ENCODE measurements around the gene DDX1. TPM values are rescaled to one million over a fixed set of nuclear protein-coding genes. Genes with fewer than 3 reads are reported as not detected.

DDX1 gene
- polyA plus RNA-seq, 6 donors from 2014 or later = 31.7 to 49.1 (median 40.6) TPM

DNA sequence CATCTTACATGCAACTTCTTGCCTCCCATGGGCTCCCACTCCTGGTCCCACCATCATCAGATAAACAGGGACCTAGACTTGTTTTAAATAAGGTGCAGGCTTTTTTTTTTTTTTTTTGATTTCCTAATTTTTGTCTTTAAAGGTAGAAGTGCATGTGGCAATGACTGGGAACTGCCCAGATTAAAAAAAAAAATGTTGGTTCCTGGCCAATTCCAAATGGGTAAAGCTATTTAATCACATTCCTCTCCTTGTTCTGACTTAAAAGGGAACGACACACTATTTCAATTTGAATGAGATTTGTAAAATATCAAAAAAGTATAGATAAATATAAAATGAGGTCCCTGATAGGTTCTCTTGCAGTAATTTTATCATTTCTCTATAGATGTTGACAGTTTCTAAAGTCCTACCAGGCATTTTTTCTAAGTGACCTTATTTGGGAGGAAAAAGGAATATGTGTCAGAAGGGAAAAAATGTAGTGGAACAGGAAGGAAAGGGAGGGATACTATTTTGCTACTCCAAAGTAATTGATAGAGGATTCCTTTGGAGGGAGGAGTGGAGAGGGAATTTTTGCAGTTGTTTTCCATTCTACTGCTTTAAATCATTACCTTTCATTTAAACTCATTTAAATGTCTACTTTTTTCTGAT lies 43.3 kb downstream of the DDX1 start:
- Mint-ChIP-seq H3K4me1 (peaks cover 0 to 5% (median 3%) of the 10 kb centered on the region in 3 donors), H3K36me3 (peaks cover 14 to 17% of the 10 kb centered on the region in 2 donors), H3K9me3 (no peaks in the 10 kb centered on the region), H3K4me3 (no peak overlapping the region), H3K27ac (peak overlapping the region in 2 of 6 donors; percentile 1 to 69), H3K27me3 (no peaks in the 10 kb centered on the region)
- ATAC-seq (ENCODE audit: low read depth in 2 of 2) = no peak
- DNase-seq = no peak

DNA sequence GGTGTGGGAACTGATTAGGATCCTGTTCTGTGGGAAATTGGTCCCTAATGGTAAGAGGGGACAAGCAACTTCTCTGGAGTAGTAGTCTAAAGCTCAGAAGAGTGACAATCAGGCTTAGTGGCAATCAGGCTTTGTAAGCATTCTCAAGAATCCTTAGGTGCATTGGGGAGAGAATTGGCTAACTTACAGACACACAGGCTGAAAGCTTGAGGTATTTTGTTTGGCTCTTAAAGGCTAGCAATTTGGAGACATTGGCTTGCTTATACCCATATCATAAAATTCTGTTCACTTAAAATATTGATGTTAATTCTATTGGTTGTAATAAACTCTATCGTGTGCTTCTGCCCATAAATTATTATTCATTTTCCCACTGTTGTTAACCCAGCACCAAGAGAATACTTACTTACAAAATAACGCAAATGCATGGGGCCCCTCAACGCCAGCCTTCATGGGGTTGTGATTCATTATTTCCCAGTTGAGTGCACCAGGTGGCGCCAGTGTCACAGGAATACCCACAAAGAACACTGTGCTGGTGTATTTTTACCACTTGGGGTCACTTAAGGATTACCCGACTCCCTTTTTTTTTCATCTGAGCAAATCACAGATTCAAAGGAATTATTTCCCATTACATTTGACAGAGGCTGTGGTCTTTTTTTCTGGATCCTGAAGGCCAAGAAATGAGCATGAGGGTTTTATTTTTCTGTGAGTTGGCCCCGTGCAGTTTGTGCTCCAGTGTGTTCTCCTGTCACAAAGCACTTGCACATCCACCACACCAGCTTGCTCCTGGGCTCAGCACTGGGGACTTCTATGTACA lies 45.5 kb downstream of the DDX1 start:
- Mint-ChIP-seq H3K4me1 (peaks cover 0 to 5% (median 3%) of the 10 kb centered on the region in 3 donors), H3K27me3 (no peaks in the 10 kb centered on the region), H3K4me3 (no peak overlapping the region), H3K36me3 (peaks cover 19 to 24% of the 10 kb centered on the region in 2 donors), H3K9me3 (peaks cover 0 to 12% (median 0%) of the 10 kb centered on the region in 7 donors), H3K27ac (peak overlapping the region in 3 of 6 donors; percentile 13 to 48 (median 43))
- ATAC-seq (ENCODE audit: low read depth in 2 of 2) (peak; percentile 68 to 72), DNase-seq (peak; percentile 35)

DNA sequence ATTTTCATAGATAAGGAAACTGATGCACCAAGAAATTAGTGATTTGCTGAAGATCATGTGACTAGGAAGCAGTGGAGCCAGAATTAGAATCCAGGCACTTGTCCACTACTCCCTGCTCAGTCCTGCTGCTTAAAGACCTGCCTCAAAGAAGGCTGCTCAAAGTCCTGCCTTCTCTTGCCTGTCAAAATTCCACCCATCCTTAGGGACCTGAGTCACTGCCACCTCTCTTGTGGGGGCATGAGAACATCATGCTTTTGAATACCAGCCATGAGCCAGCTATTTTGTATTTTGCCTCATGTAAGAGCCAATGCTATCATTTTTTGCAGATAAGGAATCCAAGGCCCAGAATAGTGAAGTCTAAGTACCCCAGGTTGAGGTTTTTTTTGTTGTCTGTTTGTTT lies 47.1 kb downstream of the DDX1 start:
- DNase-seq = no peak
- peaks cover 18 to 20% of the 10 kb centered on the region in 2 donors for H3K36me3 Mint-ChIP-seq
- peaks cover 0 to 12% (median 0%) of the 10 kb centered on the region in 7 donors for H3K9me3 Mint-ChIP-seq
- no peak overlapping the region for H3K4me3 Mint-ChIP-seq
- H3K27me3 Mint-ChIP-seq = no peaks in the 10 kb centered on the region
- peak overlapping the region in 2 of 6 donors; percentile 30 to 38 for H3K27ac Mint-ChIP-seq
- H3K4me1 Mint-ChIP-seq = peaks cover 0 to 5% (median 3%) of the 10 kb centered on the region in 3 donors
- no peak for ATAC-seq (ENCODE audit: low read depth in 2 of 2)

DNA sequence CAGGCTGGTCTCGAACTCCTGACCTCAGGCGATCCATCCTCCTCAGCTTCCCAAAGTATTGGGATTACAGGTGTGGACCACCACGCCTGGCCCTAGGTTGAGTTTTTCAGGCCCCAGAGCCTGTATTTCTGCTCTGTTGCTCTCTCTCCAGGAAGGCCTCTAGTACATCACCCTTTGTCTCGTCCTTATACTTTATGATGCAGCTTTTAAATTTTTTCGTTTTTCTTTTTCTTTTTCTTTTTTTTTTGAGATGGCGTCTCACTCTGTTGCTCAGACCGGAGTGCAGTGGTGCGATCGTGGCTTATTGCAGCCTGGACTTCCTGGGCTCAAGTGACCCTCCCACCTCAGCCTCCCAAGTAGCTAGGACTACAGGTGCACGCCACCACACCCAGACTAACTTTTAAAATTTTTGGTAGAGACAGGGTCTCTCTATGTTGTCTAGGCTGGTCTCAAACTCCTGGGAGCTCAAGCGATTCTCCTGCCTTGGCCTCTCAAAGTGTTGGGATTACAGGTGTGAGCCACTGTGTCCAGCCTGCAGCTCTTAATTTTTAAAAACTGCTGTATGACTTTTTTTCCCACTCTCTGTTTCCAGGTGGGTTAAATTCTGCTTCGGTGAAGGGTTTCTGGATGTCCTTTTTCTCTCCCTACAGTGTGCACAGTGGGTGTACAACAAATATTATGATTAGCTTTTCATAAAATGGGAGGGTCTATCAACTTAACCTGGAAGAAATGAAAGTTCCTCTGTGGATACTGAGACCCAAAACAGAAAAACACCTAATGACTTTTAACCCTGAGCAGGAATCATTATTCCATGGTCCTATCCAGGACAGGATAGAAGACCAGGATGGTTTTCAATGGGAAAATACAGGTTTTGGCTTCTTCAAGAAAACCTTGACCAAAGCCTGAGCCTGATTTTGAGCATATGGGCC lies 47.9 kb downstream of the DDX1 start:
- DNase-seq (no peak), ATAC-seq (ENCODE audit: low read depth in 2 of 2) (no peak)
- peaks cover 18 to 20% of the 10 kb centered on the region in 2 donors for H3K36me3 Mint-ChIP-seq
- no peaks in the 10 kb centered on the region for H3K27me3 Mint-ChIP-seq
- H3K4me1 Mint-ChIP-seq = peaks cover 0 to 5% (median 3%) of the 10 kb centered on the region in 3 donors
- no peak overlapping the region for H3K27ac Mint-ChIP-seq
- no peak overlapping the region for H3K4me3 Mint-ChIP-seq
- H3K9me3 Mint-ChIP-seq = peaks cover 0 to 12% (median 0%) of the 10 kb centered on the region in 7 donors

DNA sequence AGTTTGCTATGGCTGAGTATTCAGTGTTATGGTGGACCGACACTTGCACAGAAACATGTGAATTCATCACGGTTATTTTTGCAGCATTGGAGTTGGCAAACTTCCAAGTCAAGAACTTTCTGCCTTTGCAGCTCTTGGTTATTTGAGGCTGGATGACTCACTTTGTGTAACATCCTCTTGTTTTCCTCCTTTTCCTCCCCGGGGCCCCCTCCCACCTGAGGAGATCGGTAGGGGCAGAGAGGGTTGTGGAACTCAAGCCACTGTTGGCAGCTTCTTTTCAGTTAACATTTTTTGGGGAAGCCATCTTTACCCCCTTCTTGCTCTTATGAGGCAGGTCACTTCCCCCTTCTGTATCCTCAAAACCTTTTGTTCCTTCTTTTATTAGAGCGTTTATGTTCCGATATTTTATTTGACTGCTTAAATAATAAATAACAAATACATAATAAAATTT lies 48.6 kb downstream of the DDX1 start:
- ATAC-seq (ENCODE audit: low read depth in 2 of 2) (no peak), DNase-seq (no peak)
- Mint-ChIP-seq H3K27me3 (no peaks in the 10 kb centered on the region), H3K9me3 (peaks cover 0 to 12% (median 0%) of the 10 kb centered on the region in 7 donors), H3K4me1 (peaks cover 0 to 5% (median 3%) of the 10 kb centered on the region in 3 donors), H3K27ac (peak overlapping the region in 1 of 6 donors; percentile 16), H3K36me3 (peaks cover 14 to 20% of the 10 kb centered on the region in 2 donors), H3K4me3 (no peak overlapping the region)

DNA sequence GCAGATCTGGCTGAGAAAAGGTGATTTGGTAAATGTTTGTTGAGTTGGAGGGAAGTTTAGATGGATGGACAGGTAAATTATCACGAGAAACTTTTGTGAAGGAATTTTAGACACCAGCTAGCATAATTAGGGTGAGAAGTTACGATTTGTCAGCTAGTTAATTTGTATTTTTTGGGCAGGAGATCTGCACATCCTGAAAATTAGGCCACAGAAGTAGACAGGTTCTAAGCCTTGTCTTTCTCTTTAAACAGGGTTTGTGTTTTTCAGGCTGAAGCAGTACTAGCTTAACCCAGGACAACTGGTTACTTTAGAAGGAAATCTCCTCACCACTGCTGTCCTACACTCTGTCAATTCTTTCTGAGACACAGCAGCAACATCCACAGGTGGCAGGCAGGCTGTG lies 49.1 kb downstream of the DDX1 start:
- Mint-ChIP-seq H3K4me3 (no peak overlapping the region), H3K4me1 (peaks cover 0 to 5% (median 3%) of the 10 kb centered on the region in 3 donors), H3K27me3 (no peaks in the 10 kb centered on the region), H3K9me3 (peaks cover 0 to 12% (median 0%) of the 10 kb centered on the region in 7 donors), H3K27ac (no peak overlapping the region), H3K36me3 (peaks cover 13 to 20% of the 10 kb centered on the region in 2 donors)
- no peak for DNase-seq
- ATAC-seq (ENCODE audit: low read depth in 2 of 2) = no peak

DNA sequence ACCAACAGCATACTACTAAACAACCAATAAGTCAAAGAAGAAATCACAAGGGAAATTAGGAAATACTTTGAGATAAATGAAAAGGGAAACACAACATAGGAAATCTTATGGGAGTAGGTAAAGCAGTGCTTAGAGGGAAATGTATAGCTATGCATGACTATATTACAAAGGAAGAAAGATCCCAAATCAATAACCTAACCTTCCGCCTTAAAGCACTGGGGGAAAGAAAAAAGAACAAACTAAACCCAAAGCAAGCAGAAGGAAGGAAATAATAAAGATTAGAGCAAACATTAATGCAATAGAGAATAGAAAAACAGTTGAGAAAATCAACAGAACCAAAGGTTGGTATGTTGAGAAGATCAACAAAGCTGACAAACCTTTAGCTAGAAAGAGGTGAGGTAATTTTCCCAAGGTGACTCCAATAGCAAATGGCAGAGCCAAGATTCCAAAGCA lies 49.9 kb downstream of the DDX1 start:
- DNase-seq (no peak), ATAC-seq (ENCODE audit: low read depth in 2 of 2) (no peak)
- no peaks in the 10 kb centered on the region for H3K27me3 Mint-ChIP-seq
- no peak overlapping the region for H3K27ac Mint-ChIP-seq
- H3K4me1 Mint-ChIP-seq = peaks cover 0 to 5% (median 3%) of the 10 kb centered on the region in 3 donors
- peaks cover 0 to 12% (median 0%) of the 10 kb centered on the region in 7 donors for H3K9me3 Mint-ChIP-seq
- peaks cover 13 to 20% of the 10 kb centered on the region in 2 donors for H3K36me3 Mint-ChIP-seq
- no peak overlapping the region for H3K4me3 Mint-ChIP-seq

DNA sequence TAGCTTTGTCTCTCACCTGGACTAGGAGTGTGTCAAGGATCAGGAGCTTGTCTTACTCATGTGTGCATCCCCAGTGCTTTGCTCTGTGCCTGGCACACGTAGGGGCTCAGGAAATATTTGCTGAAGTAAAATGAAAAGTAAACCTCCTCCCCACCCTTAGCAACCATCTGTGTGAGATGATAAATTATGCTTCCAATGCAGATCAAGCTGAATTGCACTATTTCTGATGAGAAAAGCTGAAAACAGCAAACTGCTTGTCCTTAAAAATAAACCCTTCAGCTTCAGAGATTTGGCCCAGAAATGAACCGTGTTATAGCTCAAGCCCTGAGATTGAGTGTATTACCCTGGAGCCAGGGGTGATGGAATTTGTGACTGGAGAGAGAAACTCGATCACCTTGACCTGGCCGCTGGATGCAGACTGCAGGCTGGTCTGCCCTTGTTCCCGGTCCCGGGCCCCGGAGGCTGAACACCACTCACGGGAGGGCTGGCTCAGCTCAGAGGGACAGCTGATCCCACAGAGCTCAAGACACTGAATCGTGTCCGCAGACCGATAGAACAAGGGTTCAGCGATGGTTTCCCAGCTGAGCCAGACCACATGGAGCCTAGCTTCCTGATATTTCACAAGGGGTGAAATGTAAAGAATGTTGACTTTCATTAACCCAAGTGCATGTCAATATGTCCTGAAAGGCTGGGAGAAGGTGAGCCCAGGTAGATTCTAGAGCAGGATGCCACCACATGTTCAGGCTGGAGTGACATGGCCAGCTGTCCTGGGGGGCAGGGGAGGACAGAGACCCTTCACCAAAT lies 50.5 kb downstream of the DDX1 start:
- no peak overlapping the region for H3K27ac Mint-ChIP-seq

DNA sequence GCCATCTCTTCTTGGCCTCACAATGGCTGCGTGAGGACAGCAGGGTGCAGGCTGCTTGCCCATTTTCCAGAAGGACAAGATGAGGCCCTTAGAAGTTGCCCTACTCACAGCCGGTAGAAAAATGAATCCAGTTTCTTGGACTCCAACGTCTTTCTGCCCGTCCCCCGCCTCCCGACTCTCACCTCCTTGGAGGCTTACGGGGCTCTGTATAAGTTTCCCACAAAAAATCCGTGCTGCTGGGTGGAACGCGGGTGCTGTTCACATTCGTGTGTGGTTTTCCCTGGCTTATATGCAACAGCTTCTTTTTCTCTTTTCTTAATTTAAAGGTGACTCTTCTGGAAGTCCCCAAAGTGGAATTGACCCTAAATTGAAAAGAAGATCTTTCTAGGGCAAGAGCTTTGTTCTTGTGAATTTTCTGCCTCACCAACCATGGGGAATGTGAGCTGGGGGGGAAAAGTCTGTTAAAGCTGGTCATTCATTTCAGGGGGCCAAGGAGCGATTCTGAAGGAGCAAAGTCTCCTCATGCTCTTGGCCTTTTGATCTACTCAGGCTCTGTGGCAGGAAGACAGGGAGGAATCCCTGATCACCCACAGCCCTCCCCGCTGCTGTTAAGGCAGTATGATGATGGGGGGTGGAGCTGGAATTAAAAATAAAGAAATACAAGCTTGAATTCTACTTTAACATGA lies 51.3 kb downstream of the DDX1 start:
- Mint-ChIP-seq H3K4me3 (no peak overlapping the region), H3K9me3 (peaks cover 0 to 12% (median 2%) of the 10 kb centered on the region in 7 donors), H3K27me3 (no peaks in the 10 kb centered on the region), H3K36me3 (peaks cover 13 to 20% of the 10 kb centered on the region in 2 donors), H3K4me1 (no peaks in the 10 kb centered on the region), H3K27ac (no peak overlapping the region)
- ATAC-seq (ENCODE audit: low read depth in 2 of 2) (no peak), DNase-seq (no peak)

More for the DNA sequence above, 50.5 kb downstream of the DDX1 start:
- Mint-ChIP-seq H3K4me1 (peaks cover 0 to 3% (median 2%) of the 10 kb centered on the region in 3 donors), H3K27me3 (no peaks in the 10 kb centered on the region), H3K36me3 (peaks cover 13 to 20% of the 10 kb centered on the region in 2 donors), H3K4me3 (no peak overlapping the region), H3K9me3 (peaks cover 0 to 12% (median 0%) of the 10 kb centered on the region in 7 donors)
- DNase-seq (no peak), ATAC-seq (ENCODE audit: low read depth in 2 of 2) (no peak)

DNA sequence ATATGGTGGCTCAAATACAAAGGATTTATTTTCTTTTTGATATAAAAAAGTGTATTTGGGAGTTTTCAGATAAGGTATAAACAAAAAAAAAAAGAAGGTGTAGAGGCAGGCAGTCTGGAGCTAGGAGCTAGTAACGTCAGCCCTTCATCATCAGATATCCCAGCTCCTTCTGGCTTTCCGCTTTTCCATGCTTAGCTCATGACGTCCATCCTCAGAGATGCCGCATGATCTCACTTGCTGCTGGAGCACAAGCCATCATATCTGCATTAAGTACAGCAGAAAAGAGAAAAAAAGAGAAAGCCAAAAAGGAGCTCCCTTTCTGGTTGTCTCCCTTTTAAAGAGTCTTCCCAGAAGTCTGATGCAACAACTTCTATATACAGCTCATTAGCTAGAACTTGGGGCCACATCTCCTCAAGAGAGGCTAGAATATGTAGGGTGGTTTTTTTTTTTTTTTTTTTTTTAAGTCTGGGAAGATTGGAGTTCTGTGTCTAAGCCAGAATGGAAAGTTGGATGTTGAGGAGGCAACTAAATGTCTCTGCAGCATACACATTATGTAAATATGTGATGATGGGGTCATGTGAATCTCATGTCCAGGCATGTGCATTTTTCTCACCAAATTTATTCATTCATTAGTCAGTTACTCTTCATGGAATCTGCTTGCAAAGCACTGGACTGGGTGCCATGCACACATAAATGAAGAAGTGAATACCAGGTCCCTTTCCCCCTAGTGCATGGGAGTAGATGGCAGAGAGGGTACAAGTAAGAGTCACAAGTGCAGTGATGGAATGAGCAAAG lies 52.3 kb downstream of the DDX1 start:
- DNase-seq (no peak), ATAC-seq (ENCODE audit: low read depth in 2 of 2) (no peak)
- Mint-ChIP-seq H3K27ac (peak overlapping the region in 1 of 6 donors; percentile 31), H3K27me3 (no peaks in the 10 kb centered on the region), H3K9me3 (peaks cover 0 to 12% (median 3%) of the 10 kb centered on the region in 7 donors), H3K4me1 (no peaks in the 10 kb centered on the region), H3K36me3 (peaks cover 13 to 20% of the 10 kb centered on the region in 2 donors), H3K4me3 (no peak overlapping the region)

DNA sequence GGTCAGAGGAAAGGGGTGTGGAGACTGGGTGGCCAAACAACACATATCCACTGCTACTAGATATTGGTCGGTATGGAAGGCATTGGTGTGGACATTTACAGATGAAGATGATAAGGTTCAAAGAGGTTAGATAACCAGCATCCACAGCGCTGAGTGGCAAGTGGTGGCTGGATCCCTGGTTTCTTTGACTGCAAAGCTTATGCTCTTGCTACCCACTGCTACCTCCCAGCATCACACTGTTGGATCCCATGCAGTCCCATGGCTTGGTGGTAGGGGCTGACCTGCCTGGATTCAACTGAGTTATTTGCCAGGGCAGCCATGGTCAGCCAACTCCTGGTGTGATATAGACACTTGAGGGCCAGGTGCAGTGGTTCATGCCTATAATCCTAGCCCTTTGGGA lies 53.6 kb downstream of the DDX1 start:
- DNase-seq (no peak), ATAC-seq (ENCODE audit: low read depth in 2 of 2) (no peak)
- Mint-ChIP-seq H3K4me3 (no peak overlapping the region), H3K4me1 (no peaks in the 10 kb centered on the region), H3K9me3 (peaks cover 0 to 12% (median 3%) of the 10 kb centered on the region in 7 donors), H3K27ac (no peak overlapping the region), H3K36me3 (peaks cover 13 to 20% of the 10 kb centered on the region in 2 donors), H3K27me3 (no peaks in the 10 kb centered on the region)

Measured in naive B cell (primary cell).